Mesothelial cell of epicardium (in vitro differentiated cells): ENCODE data around the gene FAM107B. TPM values are rescaled to one million over a fixed set of nuclear protein-coding genes. Genes with fewer than 3 reads are reported as not detected.

Experiments
- DNase-seq, 2 experiments: peaks; one replicate each; pipeline ENCODE4 v3.0.0; 2021; ENCODE audit warnings: low spot score in 2 of 2; ENCODE audit not compliant: unreplicated experiment in 2 of 2
- H3K27ac Mint-ChIP-seq: 2 replicates; pipeline ENCODE4 v1.8.0; 2021; ENCODE audit warnings: mixed read lengths
- H3K27me3 Mint-ChIP-seq: 2 replicates; pipeline ENCODE4 v1.8.0; 2021; ENCODE audit warnings: low read depth, mixed read lengths
- H3K36me3 Mint-ChIP-seq: 2 replicates; pipeline ENCODE4 v1.8.0; 2021; ENCODE audit warnings: mixed read lengths
- H3K4me1 Mint-ChIP-seq: 2 replicates; pipeline ENCODE4 v1.8.0; 2021; ENCODE audit warnings: mixed read lengths
- H3K4me3 Mint-ChIP-seq: 2 replicates; pipeline ENCODE4 v1.8.0; 2021; ENCODE audit warnings: mild to moderate bottlenecking, moderate library complexity, mixed read lengths
- H3K9me3 Mint-ChIP-seq: 2 replicates; pipeline ENCODE4 v1.8.0; 2021; ENCODE audit warnings: mixed read lengths
- total RNA-seq: library from RNA; stranded (reverse); gene quantifications from 3 replicates; pipeline ENCODE4 v1.2.1, GENCODE V29; 2021
- TF ChIP-seq, protein P1 (sequence below): fragments of 200-600 bp; sonication (generic); IDR thresholded peaks from one replicate; pipeline ENCODE4 v1.5.0; 2021; ENCODE audit warnings: antibody characterized with exemption; ENCODE audit not compliant: unreplicated experiment

FAM107B gene
- total RNA-seq, 1 donor from 2014 or later, result 23.5 TPM

DNA sequence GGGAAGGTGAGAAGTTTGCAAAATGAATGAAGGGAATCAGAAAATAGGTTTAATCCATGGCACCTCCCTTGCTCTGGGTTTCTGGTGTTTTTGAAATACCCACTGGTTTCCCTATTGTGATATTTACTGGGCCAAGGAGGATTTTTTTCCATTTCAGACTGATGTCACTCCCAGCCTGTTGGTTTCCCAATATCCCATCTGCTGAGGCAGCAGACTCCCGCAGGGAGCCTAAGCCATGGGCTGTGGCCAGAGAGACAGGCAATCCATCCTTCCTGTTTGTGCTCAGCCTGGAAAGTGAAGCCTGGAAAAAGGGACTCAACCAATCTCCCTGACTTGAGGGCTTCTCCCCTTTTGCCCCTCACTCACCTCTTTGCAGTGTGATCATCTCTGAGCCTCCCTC lies 22.8 kb downstream of the FAM107B start:
- Mint-ChIP-seq H3K4me1 (peaks cover 10% of the 10 kb centered on the region), H3K9me3 (peaks cover 3% of the 10 kb centered on the region), H3K27me3 (no peaks in the 10 kb centered on the region), H3K27ac (no peak overlapping the region), H3K4me3 (no peak overlapping the region), H3K36me3 (no peaks in the 10 kb centered on the region)
- no peak for DNase-seq
- TF ChIP-seq, protein P1, sequence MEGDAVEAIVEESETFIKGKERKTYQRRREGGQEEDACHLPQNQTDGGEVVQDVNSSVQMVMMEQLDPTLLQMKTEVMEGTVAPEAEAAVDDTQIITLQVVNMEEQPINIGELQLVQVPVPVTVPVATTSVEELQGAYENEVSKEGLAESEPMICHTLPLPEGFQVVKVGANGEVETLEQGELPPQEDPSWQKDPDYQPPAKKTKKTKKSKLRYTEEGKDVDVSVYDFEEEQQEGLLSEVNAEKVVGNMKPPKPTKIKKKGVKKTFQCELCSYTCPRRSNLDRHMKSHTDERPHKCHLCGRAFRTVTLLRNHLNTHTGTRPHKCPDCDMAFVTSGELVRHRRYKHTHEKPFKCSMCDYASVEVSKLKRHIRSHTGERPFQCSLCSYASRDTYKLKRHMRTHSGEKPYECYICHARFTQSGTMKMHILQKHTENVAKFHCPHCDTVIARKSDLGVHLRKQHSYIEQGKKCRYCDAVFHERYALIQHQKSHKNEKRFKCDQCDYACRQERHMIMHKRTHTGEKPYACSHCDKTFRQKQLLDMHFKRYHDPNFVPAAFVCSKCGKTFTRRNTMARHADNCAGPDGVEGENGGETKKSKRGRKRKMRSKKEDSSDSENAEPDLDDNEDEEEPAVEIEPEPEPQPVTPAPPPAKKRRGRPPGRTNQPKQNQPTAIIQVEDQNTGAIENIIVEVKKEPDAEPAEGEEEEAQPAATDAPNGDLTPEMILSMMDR, result no peak

DNA sequence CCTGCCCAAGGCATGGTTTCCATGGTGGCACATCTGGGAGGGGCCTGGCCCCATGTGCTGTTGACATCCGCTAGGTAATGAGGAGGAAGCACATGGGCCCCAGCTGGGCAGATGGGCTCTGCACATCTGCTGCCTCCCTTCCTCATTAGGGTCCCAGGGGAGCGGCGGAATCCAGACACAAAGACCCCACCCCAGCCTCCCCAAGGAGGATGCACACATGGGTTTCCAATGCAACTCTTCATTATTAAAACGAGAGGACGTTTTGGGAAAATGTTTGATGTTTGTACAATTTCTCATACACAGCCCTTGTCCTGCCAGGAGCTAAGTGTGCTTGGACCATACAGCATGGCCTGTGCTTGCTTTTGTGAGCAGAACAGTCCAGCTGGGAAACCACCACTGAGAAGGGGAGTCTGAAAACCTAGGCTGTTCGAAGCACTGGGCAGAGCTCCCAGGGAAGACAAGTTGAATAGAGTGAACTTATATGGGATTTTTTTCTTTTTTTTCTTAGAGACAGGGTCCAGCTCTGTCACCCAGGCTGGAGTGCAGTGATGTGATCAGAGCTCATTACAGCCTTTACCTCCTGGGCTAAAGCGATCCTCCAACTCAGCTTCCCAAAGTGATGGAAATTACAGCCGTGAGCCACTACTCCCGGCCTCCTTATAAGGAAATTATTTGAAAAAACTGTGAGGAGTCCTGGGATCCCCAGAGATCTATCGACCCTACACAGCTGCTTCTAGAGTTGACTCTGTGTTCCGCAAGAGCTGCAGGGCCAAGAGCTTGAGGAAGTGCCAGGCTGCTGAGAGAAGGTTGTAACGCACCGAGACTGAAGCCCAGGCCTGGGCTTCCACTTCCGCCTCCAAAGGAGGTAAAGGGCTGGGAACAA lies 23.4 kb downstream of the FAM107B start:
- H3K36me3 Mint-ChIP-seq, result no peaks in the 10 kb centered on the region
- TF ChIP-seq, protein P1, result no peak
- no peak for DNase-seq
- H3K4me1 Mint-ChIP-seq, result peaks cover 10% of the 10 kb centered on the region
- H3K4me3 Mint-ChIP-seq, result no peak overlapping the region
- H3K9me3 Mint-ChIP-seq, result peaks cover 7% of the 10 kb centered on the region
- H3K27me3 Mint-ChIP-seq, result no peaks in the 10 kb centered on the region
- H3K27ac Mint-ChIP-seq, result no peak overlapping the region

DNA sequence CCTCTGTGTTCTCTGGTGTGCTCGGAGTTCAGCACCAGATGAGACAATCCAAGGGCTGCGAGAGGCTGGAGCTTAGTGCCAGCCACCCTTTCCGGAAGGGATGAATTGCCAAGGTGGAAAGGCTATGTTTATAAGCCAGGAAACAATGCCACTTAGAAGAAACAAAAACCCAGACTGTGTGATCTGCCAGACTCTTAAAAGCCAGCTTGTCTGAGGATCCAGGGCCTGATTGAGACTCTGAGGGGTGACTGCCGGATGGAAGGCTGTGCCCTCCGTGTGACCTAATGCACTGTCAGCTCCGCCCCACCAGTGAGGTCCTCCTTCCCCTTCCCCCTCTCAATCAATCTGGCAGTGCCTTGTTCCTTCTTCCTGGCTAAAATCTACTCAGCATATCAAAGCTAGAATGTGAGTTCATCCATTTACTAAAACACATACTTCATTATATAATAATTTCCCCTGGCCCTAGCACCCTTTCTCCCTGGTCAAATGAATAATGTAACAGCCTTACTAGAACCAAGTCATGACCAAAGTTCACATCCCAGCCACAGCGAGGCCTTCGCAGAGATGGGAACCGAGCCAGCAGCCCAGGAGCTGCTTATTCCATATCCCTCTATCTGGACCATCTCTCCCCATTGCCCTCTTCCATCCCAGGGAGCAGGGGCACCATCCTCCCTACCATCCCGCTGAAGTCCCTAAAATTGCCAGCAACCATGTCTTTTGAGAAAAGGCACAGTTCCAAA lies 25.5 kb downstream of the FAM107B start:
- peaks cover 19% of the 10 kb centered on the region for H3K9me3 Mint-ChIP-seq
- DNase-seq, result no peak
- no peak overlapping the region for H3K27ac Mint-ChIP-seq
- no peaks in the 10 kb centered on the region for H3K27me3 Mint-ChIP-seq
- peaks cover 10% of the 10 kb centered on the region for H3K4me1 Mint-ChIP-seq
- H3K4me3 Mint-ChIP-seq, result no peak overlapping the region
- TF ChIP-seq, protein P1, result no peak
- no peaks in the 10 kb centered on the region for H3K36me3 Mint-ChIP-seq

DNA sequence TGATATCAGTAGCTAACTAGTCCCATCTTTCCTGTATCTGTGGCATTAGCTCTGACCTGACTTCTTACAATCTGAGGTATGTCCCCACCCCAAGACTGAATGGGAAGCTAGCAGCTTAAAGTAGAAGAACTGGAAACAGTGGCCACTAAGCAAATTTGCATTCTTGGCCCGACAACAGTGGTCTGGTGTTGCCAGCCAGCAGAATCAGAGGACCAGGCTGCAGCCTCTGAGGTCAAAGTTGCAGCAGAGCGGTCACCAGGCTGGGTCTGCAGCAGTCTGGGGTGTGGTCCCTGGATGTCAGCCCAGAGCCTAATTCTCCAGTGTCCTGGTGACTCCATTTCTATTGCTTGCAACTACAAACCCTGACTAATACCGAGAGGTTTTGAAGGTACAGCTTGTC lies 26.3 kb downstream of the FAM107B start:
- TF ChIP-seq, protein P1, result no peak
- Mint-ChIP-seq H3K27ac (no peak overlapping the region), H3K27me3 (no peaks in the 10 kb centered on the region), H3K9me3 (peaks cover 24% of the 10 kb centered on the region), H3K36me3 (no peaks in the 10 kb centered on the region), H3K4me1 (peaks cover 10% of the 10 kb centered on the region), H3K4me3 (no peak overlapping the region)
- no peak for DNase-seq

DNA sequence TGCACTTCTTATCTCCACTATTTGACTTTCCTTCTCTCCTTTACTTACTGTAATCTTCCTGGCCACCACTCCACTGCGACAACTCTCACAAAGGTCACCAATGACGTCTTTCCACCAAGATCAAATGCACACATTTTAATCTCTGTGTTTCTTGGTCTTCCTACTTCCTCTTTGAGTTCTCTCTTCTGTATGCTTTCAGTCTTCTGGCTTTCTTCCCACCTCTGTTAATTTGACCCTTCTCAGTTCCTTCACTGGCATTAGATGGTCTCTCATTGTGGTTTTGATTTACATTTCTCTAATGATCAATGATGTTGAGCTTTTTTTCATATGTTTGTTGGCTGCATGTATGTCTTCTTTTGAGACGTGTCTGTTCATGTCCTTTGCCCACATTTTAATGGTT lies 31.9 kb downstream of the FAM107B start:
- Mint-ChIP-seq H3K36me3 (no peaks in the 10 kb centered on the region), H3K27ac (no peak overlapping the region), H3K4me1 (peaks cover under 1% of the 10 kb centered on the region), H3K9me3 (peaks cover 41% of the 10 kb centered on the region), H3K4me3 (no peak overlapping the region), H3K27me3 (no peaks in the 10 kb centered on the region)
- TF ChIP-seq, protein P1, result no peak
- no peak for DNase-seq
